Activated CD8-positive, alpha-beta T cell treated with anti-CD3 and anti-CD28 coated beads for 36 hours (primary cell): ENCODE data around the gene CAB39L. TPM values are rescaled to one million over a fixed set of nuclear protein-coding genes. Genes with fewer than 3 reads are reported as not detected.

Experiments
- ATAC-seq: fragments of 200-7000 bp; cut with Tn5 transposase; one replicate; pipeline ENCODE4 v1.10.0; 2021; ENCODE audit warnings: mild to moderate bottlenecking, moderate library complexity
- CTCF ChIA-PET: fragments of 350-600 bp; sonication (Branson Sonifier 250); formaldehyde crosslinking; loops from one replicate; lab custom pipeline; 2021; ENCODE audit warnings: antibody characterized with exemption; lab: Charles Lee
- POLR2A ChIA-PET: fragments of 350-600 bp; sonication (Branson Sonifier 250); formaldehyde crosslinking; loops from one replicate; lab custom pipeline; 2021; ENCODE audit warnings: antibody characterized with exemption; lab: Charles Lee
- DNase-seq: peaks from one replicate; pipeline ENCODE4 v3.0.0-alpha.2; 2020
- H3K27ac Mint-ChIP-seq: one replicate; pipeline ENCODE4 v1.8.0; 2021; ENCODE audit warnings: mild to moderate bottlenecking, mixed read lengths
- H3K27me3 Mint-ChIP-seq: one replicate; pipeline ENCODE4 v1.8.0; 2021; ENCODE audit warnings: mixed read lengths
- H3K36me3 Mint-ChIP-seq: one replicate; pipeline ENCODE4 v1.8.0; 2021; ENCODE audit warnings: low read depth, mixed read lengths
- H3K4me1 Mint-ChIP-seq: one replicate; pipeline ENCODE4 v1.8.0; 2021; ENCODE audit warnings: low read depth, mixed read lengths
- H3K4me3 Mint-ChIP-seq: one replicate; pipeline ENCODE4 v1.8.0; 2021; ENCODE audit warnings: mild to moderate bottlenecking, moderate library complexity, mixed read lengths
- H3K9me3 Mint-ChIP-seq: one replicate; pipeline ENCODE4 v1.8.0; 2021; ENCODE audit warnings: mixed read lengths
- CTCF ChIP-seq: fragments of 200-600 bp; IDR thresholded peaks from one replicate; pipeline ENCODE4 v1.8.0; 2022; ENCODE audit warnings: antibody characterized with exemption, mild to moderate bottlenecking
- intact Hi-C: fragments of 100-400 bp; cut with micrococcal nuclease; formaldehyde crosslinking; loops from one replicate; pipeline ENCODE4 v1.10.0; 2022
- total RNA-seq, 2 experiments: library from RNA; stranded (reverse); gene quantifications; one replicate each; pipeline ENCODE4 v1.2.3, GENCODE V29; 2021

The CAB39L gene
- total RNA-seq, 2 experiments from 2014 or later, result 2.6 to 3.1 TPM

- intact Hi-C loops, result loop anchor here (1.0 kb wide), 1 partner anchor 306 kb away; no protein-coding TSS in a partner anchor
- ATAC-seq (peak; percentile 97), DNase-seq (peak; percentile 77)
- peak overlapping the region; percentile 73 for H3K27ac Mint-ChIP-seq
- peaks cover 5% of the 10 kb centered on the region for H3K4me1 Mint-ChIP-seq
- ChIA-PET POLR2A (no interaction called here), CTCF (interaction anchor here (0.7 to 2.3 kb wide), 13 partner anchors 9 to 307 kb away, joined by 3 to 28 read pairs (median 3); partner anchors contain the start of gene SETDB2)
- H3K4me3 Mint-ChIP-seq, result peak overlapping the region; percentile 46
- no peaks in the 10 kb centered on the region for H3K27me3 Mint-ChIP-seq
- H3K36me3 Mint-ChIP-seq, result no peaks in the 10 kb centered on the region
- TF ChIP-seq CTCF, result peak; percentile 78
- no peaks in the 10 kb centered on the region for H3K9me3 Mint-ChIP-seq
These were observed 142.9 kb downstream of the CAB39L start for GRCh38 chr13:49300739-49301589.

- TF ChIP-seq CTCF, result no peak
- Mint-ChIP-seq H3K36me3 (peaks cover 2% of the 10 kb centered on the region), H3K9me3 (no peaks in the 10 kb centered on the region), H3K4me3 (no peak overlapping the region), H3K27me3 (no peaks in the 10 kb centered on the region), H3K4me1 (peaks cover 5% of the 10 kb centered on the region), H3K27ac (no peak overlapping the region)
- DNase-seq (no peak), ATAC-seq (no peak)
- intact Hi-C loops, result no loop called here
- ChIA-PET CTCF (interaction anchor here (0.7 to 2.3 kb wide), 11 partner anchors 8 to 308 kb away, joined by 3 to 28 read pairs (median 3); partner anchors contain the start of gene SETDB2), POLR2A (no interaction called here)
These were observed 143.6 kb downstream of the CAB39L start for GRCh38 chr13:49300276-49300675.

- no peak overlapping the region for H3K27ac Mint-ChIP-seq
- no peaks in the 10 kb centered on the region for H3K27me3 Mint-ChIP-seq
- ATAC-seq, result no peak
- H3K36me3 Mint-ChIP-seq, result peaks cover 2% of the 10 kb centered on the region
- no peaks in the 10 kb centered on the region for H3K9me3 Mint-ChIP-seq
- peaks cover 5% of the 10 kb centered on the region for H3K4me1 Mint-ChIP-seq
- H3K4me3 Mint-ChIP-seq, result no peak overlapping the region
- CTCF ChIA-PET, result interaction anchor here (2.2 kb wide), 1 partner anchor 19 kb away, joined by 5 read pairs; no protein-coding TSS in a partner anchor
- DNase-seq, result no peak
- intact Hi-C loops, result no loop called here
- TF ChIP-seq CTCF, result no peak
- POLR2A ChIA-PET, result interaction anchor here (0.6 to 1.0 kb wide), 3 partner anchors 145 to 308 kb away, joined by 3 read pairs; partner anchors contain the start of genes CAB39L and SETDB2
These were observed 144.8 kb downstream of the CAB39L start for GRCh38 chr13:49298903-49299605.

- ChIA-PET POLR2A (interaction anchor here (0.6 to 1.0 kb wide), 2 partner anchors 146 to 198 kb away, joined by 3 read pairs; partner anchors contain the start of genes CAB39L and SETDB2), CTCF (no interaction called here)
- Mint-ChIP-seq H3K4me3 (no peak overlapping the region), H3K27me3 (no peaks in the 10 kb centered on the region), H3K27ac (no peak overlapping the region), H3K4me1 (peaks cover 5% of the 10 kb centered on the region), H3K36me3 (peaks cover 2% of the 10 kb centered on the region), H3K9me3 (no peaks in the 10 kb centered on the region)
- intact Hi-C loops, result no loop called here
- TF ChIP-seq CTCF, result no peak
- no peak for DNase-seq
- no peak for ATAC-seq
These were observed 145.4 kb downstream of the CAB39L start for GRCh38 chr13:49298416-49298815.
